IMR-90 (cell line): ENCODE measurements around the gene PDZD2. TPM values are rescaled to one million over a fixed set of nuclear protein-coding genes. Genes with fewer than 3 reads are reported as not detected.

Experiments used
- ATAC-seq: fragments of 200-7000 bp; cut with Tn5 transposase; 2 replicates; pipeline ENCODE4 v1.9.1; 2020; ENCODE audit warnings: low read depth, mild to moderate bottlenecking, moderate library complexity
- BruUV-seq: library from RNA; stranded (reverse); fragments of 400-500 nt; replicated peaks from 2 replicates; lab custom pipeline; 2021; lab: Mats Ljungman, UMichigan
- CTCF ChIA-PET: fragments of 300-600 bp; formaldehyde crosslinking; extraction: SDS; loops from one replicate; lab custom pipeline; 2021; ENCODE audit warnings: antibody characterized with exemption; lab: Yijun Ruan, JAX
- POLR2A ChIA-PET: fragments of 300-600 bp; sonication (Branson Sonifier 250); formaldehyde crosslinking; loops from one replicate; lab custom pipeline; 2022; ENCODE audit warnings: antibody characterized with exemption; ENCODE audit not compliant: unreplicated experiment; lab: Charles Lee
- DNase-seq: peaks from one replicate; pipeline ENCODE4 v3.0.0; 2013
- H2AFZ ChIP-seq: replicated peaks from 2 replicates; pipeline ENCODE3; 2013; ENCODE audit warnings: low read length, mild to moderate bottlenecking; ENCODE audit not compliant: poor library complexity
- H2AK5ac ChIP-seq: 2 replicates; pipeline ENCODE4 v1.6.1; 2013; ENCODE audit warnings: low read depth, low read length, inconsistent platforms
- H2AK9ac ChIP-seq: replicated peaks from 2 replicates; pipeline ENCODE3; 2013; ENCODE audit warnings: mild to moderate bottlenecking, low read depth, low read length, moderate library complexity; ENCODE audit not compliant: poor library complexity
- H2BK120ac ChIP-seq: 2 replicates; pipeline ENCODE4 v1.6.1; 2013; ENCODE audit warnings: low read depth, low read length, inconsistent platforms
- H2BK15ac ChIP-seq: 3 replicates; pipeline ENCODE4 v1.6.1; 2013; ENCODE audit warnings: low read depth, low read length, inconsistent platforms
- H2BK20ac ChIP-seq: 2 replicates; pipeline ENCODE4 v1.6.1; 2013; ENCODE audit warnings: low read depth, mild to moderate bottlenecking, inconsistent platforms, low read length, moderate library complexity
- H2BK5ac ChIP-seq: 2 replicates; pipeline ENCODE4 v1.6.1; 2013; ENCODE audit warnings: mild to moderate bottlenecking, low read depth, low read length, inconsistent platforms; ENCODE audit not compliant: poor library complexity, severe bottlenecking
- H3K14ac ChIP-seq: replicated peaks from 2 replicates; pipeline ENCODE4 v1.6.1; 2013; ENCODE audit warnings: low read depth, low read length, inconsistent platforms
- H3K18ac ChIP-seq: 2 replicates; pipeline ENCODE4 v1.6.1; 2013; ENCODE audit warnings: low read depth, low read length, control low read depth
- H3K23ac ChIP-seq: 2 replicates; pipeline ENCODE4 v1.6.1; 2013; ENCODE audit warnings: low read depth, low read length, inconsistent platforms
- H3K27ac ChIP-seq: 2 replicates; pipeline ENCODE4 v1.5.1; 2013; ENCODE audit warnings: mild to moderate bottlenecking, control low read depth, low read length; ENCODE audit not compliant: insufficient read depth
- H3K27me3 ChIP-seq: 2 replicates; pipeline ENCODE4 v1.6.1; 2013; ENCODE audit warnings: low read length; ENCODE audit not compliant: control insufficient read depth, insufficient read depth
- H3K36me3 ChIP-seq: 2 replicates; pipeline ENCODE4 v1.6.1; 2013; ENCODE audit warnings: low read length, mixed read lengths; ENCODE audit not compliant: control insufficient read depth, insufficient read depth
- H3K4ac ChIP-seq: 2 replicates; pipeline ENCODE4 v1.6.1; 2013; ENCODE audit warnings: low read depth, low read length, inconsistent platforms
- H3K4me1 ChIP-seq: 2 replicates; pipeline ENCODE4 v1.6.1; 2013; ENCODE audit warnings: low read length, mixed read lengths; ENCODE audit not compliant: control insufficient read depth, insufficient read depth
- H3K4me2 ChIP-seq: 2 replicates; pipeline ENCODE4 v1.6.1; 2013; ENCODE audit warnings: low read depth, mild to moderate bottlenecking, control low read depth, low read length, moderate library complexity
- H3K4me3 ChIP-seq: 2 replicates; pipeline ENCODE4 v1.5.1; 2013; ENCODE audit warnings: low read depth, mild to moderate bottlenecking, control low read depth, low read length, moderate library complexity; ENCODE audit not compliant: insufficient read depth
- H3K56ac ChIP-seq: 2 replicates; pipeline ENCODE4 v1.6.1; 2013; ENCODE audit warnings: low read length, inconsistent platforms; ENCODE audit not compliant: insufficient read depth; ENCODE audit errors: extremely low read depth
- H3K79me1 ChIP-seq, 2 experiments: 2 replicates each; pipeline ENCODE4 v1.6.1; 2013; ENCODE audit warnings: low read length in 2 of 2, inconsistent platforms in 1 of 2, low read depth in 1 of 2
- H3K9ac ChIP-seq: 2 replicates; pipeline ENCODE4 v1.6.1; 2013; ENCODE audit warnings: low read depth, low read length, control low read depth
- H3K9me1 ChIP-seq: 2 replicates; pipeline ENCODE4 v1.6.1; 2013; ENCODE audit warnings: low read length, inconsistent platforms; ENCODE audit not compliant: insufficient read depth
- H3K9me3 ChIP-seq: 2 replicates; pipeline ENCODE4 v1.6.1; 2013; ENCODE audit warnings: low read length; ENCODE audit not compliant: control insufficient read depth, insufficient read depth
- H4K20me1 ChIP-seq: 2 replicates; pipeline ENCODE4 v1.6.1; 2013; ENCODE audit warnings: low read length, inconsistent platforms; ENCODE audit not compliant: insufficient read depth
- H4K5ac ChIP-seq: 2 replicates; pipeline ENCODE4 v1.6.1; 2013; ENCODE audit warnings: mild to moderate bottlenecking, low read depth, low read length, control low read depth
- H4K8ac ChIP-seq, 2 experiments: 2 replicates each; pipeline ENCODE4 v1.6.1; 2013; ENCODE audit warnings: low read depth in 2 of 2, low read length in 2 of 2, control low read depth in 1 of 2, inconsistent platforms in 1 of 2
- H4K91ac ChIP-seq: 2 replicates; pipeline ENCODE4 v1.6.1; 2013; ENCODE audit warnings: low read depth, low read length, inconsistent platforms; ENCODE audit not compliant: insufficient read depth
- BHLHE40 ChIP-seq: fragments of 150-350 bp; IDR thresholded peaks from 2 replicates; pipeline ENCODE4 v1.6.1; 2016; ENCODE audit warnings: mild to moderate bottlenecking, low read depth, low read length
- CEBPB ChIP-seq: IDR thresholded peaks from 2 replicates; pipeline ENCODE4 v1.6.1; 2012; ENCODE audit warnings: low read depth, low read length, improper control_type of control experiment
- CHD1 ChIP-seq: IDR thresholded peaks from 2 replicates; pipeline ENCODE4 v1.6.1; 2012; ENCODE audit warnings: low read depth, low read length, improper control_type of control experiment
- FOS ChIP-seq: fragments of 150-350 bp; IDR thresholded peaks from 2 replicates; pipeline ENCODE4 v1.6.1; 2016; ENCODE audit warnings: low read depth, low read length
- MAFK ChIP-seq: IDR thresholded peaks from 2 replicates; pipeline ENCODE4 v1.6.1; 2012; ENCODE audit warnings: low read depth, low read length, improper control_type of control experiment
- MAZ ChIP-seq: IDR thresholded peaks from 2 replicates; pipeline ENCODE4 v1.6.1; 2012; ENCODE audit warnings: low read depth, mild to moderate bottlenecking, low read length, improper control_type of control experiment, moderate library complexity, borderline replicate concordance
- MXI1 ChIP-seq: IDR thresholded peaks from 2 replicates; pipeline ENCODE4 v1.6.1; 2012; ENCODE audit warnings: low read depth, mild to moderate bottlenecking, low read length, moderate library complexity, borderline replicate concordance
- NFE2L2 ChIP-seq: fragments of 150-350 bp; IDR thresholded peaks from 2 replicates; pipeline ENCODE4 v1.6.1; 2016; ENCODE audit warnings: low read depth, mild to moderate bottlenecking, low read length
- POLR2A ChIP-seq: IDR thresholded peaks from 2 replicates; pipeline ENCODE4 v1.6.1; 2012; ENCODE audit warnings: mild to moderate bottlenecking, low read depth, low read length
- RAD21 ChIP-seq: IDR thresholded peaks from 2 replicates; pipeline ENCODE4 v1.6.1; 2012; ENCODE audit warnings: low read length, improper control_type of control experiment
- RCOR1 ChIP-seq: IDR thresholded peaks from 2 replicates; pipeline ENCODE4 v1.6.1; 2012; ENCODE audit warnings: mild to moderate bottlenecking, low read length, improper control_type of control experiment; ENCODE audit not compliant: insufficient replicate concordance
- RFX5 ChIP-seq: IDR thresholded peaks from 2 replicates; pipeline ENCODE4 v1.8.0; 2012; ENCODE audit warnings: low read depth, mild to moderate bottlenecking, low read length, moderate library complexity
- SMC3 ChIP-seq: fragments of 150-350 bp; IDR thresholded peaks from 2 replicates; pipeline ENCODE4 v1.6.1; 2016; ENCODE audit warnings: low read depth, mild to moderate bottlenecking, antibody characterized with exemption, low read length, moderate library complexity
- WGBS, 2 experiments: methylation state at CpG; one replicate each; pipeline versions ENCODE4 v1.1.5 to v1.1.7; 2013; ENCODE audit warnings: missing lambda C conversion rate in 2 of 2; ENCODE audit not compliant: insufficient read length in 1 of 2; ENCODE audit errors: extremely low coverage in 2 of 2; 5-methylcytosine and 5-hydroxymethylcytosine counted together
- dilution Hi-C: fragments of 300-500 bp; cut with HindIII; formaldehyde crosslinking; loops from one replicate; pipeline ENCODE4 v1.14.3; 2018; ENCODE audit warnings: low sequenced_read_pairs; ENCODE audit not compliant: unreplicated experiment
- in situ Hi-C: fragments of 300-500 bp; cut with MboI; formaldehyde crosslinking; loops from 3 replicates; pipeline ENCODE4 v1.14.3; 2019; ENCODE audit warnings: low sequenced_read_pairs, inconsistent platforms, mixed read lengths
- intact Hi-C: fragments of 100-400 bp; cut with micrococcal nuclease; formaldehyde crosslinking; loops from 2 replicates; pipeline ENCODE4 v1.10.0; 2022
- polyA plus RNA-seq, 3 experiments: library from polyadenylated mRNA; depleted of rRNA; stranded (reverse); fragments of >200 nt; gene quantifications; 2 replicates each; pipeline ENCODE4 v1.2.3, GENCODE V29; 2012; ENCODE audit warnings: low replicate concordance in 1 of 3
- total RNA-seq: library from RNA; depleted of rRNA; stranded (reverse); fragments of >200 nt; gene quantifications from 2 replicates; pipeline ENCODE4 v1.2.3, GENCODE V29; 2012
- TF ChIP-seq, protein P1 (sequence below): fragments of 150-350 bp; IDR thresholded peaks from 2 replicates; pipeline ENCODE4 v1.6.1; 2016; ENCODE audit warnings: low read depth, mild to moderate bottlenecking, low read length, moderate library complexity, borderline replicate concordance
- TF ChIP-seq, protein P2 (sequence below): fragments of 150-350 bp; IDR thresholded peaks from 2 replicates; pipeline ENCODE4 v1.6.1; 2017; ENCODE audit warnings: mild to moderate bottlenecking, antibody characterized with exemption, low read length, low read depth
- TF ChIP-seq, protein P3 (sequence below): conservative IDR thresholded peaks from 2 replicates; pipeline ENCODE4 v1.5.1; 2012; ENCODE audit warnings: mild to moderate bottlenecking, low read depth, low read length, improper control_type of control experiment

PDZD2 gene
- total and polyA plus RNA-seq, 2 of the 4 experiments (the other 2 are of a cell fraction) = under 0.01 to 0.02 TPM

DNA sequence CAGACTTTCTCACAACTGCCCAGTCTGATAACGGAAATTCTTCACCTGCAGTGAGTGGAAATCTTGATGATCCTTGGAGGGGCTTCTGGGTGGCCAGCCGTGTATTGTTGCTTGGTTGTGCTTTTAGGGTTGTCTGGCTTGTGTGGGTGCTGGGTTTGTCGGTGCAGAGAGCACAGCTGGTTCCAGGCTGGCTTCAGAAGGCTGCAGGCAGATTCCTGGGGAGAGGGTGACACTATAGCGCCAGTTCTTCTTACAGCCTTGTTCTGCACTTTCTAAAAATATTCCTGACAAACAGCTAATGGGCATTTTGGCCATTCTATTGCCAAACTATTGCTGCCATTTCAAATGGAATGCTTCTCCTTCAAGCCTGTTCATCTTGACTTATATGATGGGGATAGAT lies 99.3 kb downstream of the PDZD2 start:
- WGBS, 2 experiments = no CpG with 5 or more reads among the region's 4 CpGs
- Histone ChIP-seq H3K4me2 (no peak overlapping the region), H2BK15ac (no peak overlapping the region), H4K91ac (no peak overlapping the region), H3K36me3 (no peaks in the 10 kb centered on the region), H2AK5ac (no peak overlapping the region), H3K4me3 (no peak overlapping the region), H2BK120ac (no peak overlapping the region), H2BK5ac (no peak overlapping the region), H3K56ac (no peak overlapping the region), H3K9me1 (no peaks in the 10 kb centered on the region), H3K27me3 (peaks cover 4% of the 10 kb centered on the region), H3K14ac (no peak overlapping the region), H4K8ac (no peak overlapping the region), H3K9ac (no peak overlapping the region), H4K5ac (no peak overlapping the region), H3K4ac (no peak overlapping the region), H2AFZ (no peak overlapping the region), H3K4me1 (no peaks in the 10 kb centered on the region), H3K18ac (no peak overlapping the region), H3K9me3 (no peaks in the 10 kb centered on the region), H3K27ac (no peak overlapping the region), H4K20me1 (no peaks in the 10 kb centered on the region), H2AK9ac (no peak overlapping the region), H2BK20ac (no peak overlapping the region), H3K23ac (no peak overlapping the region), H3K79me1 (no peaks in the 10 kb centered on the region)
- dilution Hi-C loops = no loop called here
- POLR2A ChIA-PET = no interaction called here
- ATAC-seq = no peak
- intact Hi-C loops = no loop called here
- DNase-seq = no peak
- CTCF ChIA-PET = no interaction called here
- in situ Hi-C loops = no loop called here
- TF ChIP-seq RAD21 (no peak), SMC3 (no peak), RCOR1 (no peak), MAZ (no peak), CEBPB (no peak), CHD1 (no peak), FOS (no peak), MAFK (no peak), NFE2L2 (no peak), MXI1 (no peak), RFX5 (no peak), BHLHE40 (no peak), POLR2A (no peak)
- TF ChIP-seq, protein P1, sequence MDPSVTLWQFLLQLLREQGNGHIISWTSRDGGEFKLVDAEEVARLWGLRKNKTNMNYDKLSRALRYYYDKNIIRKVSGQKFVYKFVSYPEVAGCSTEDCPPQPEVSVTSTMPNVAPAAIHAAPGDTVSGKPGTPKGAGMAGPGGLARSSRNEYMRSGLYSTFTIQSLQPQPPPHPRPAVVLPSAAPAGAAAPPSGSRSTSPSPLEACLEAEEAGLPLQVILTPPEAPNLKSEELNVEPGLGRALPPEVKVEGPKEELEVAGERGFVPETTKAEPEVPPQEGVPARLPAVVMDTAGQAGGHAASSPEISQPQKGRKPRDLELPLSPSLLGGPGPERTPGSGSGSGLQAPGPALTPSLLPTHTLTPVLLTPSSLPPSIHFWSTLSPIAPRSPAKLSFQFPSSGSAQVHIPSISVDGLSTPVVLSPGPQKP = no peak
- TF ChIP-seq, protein P2, sequence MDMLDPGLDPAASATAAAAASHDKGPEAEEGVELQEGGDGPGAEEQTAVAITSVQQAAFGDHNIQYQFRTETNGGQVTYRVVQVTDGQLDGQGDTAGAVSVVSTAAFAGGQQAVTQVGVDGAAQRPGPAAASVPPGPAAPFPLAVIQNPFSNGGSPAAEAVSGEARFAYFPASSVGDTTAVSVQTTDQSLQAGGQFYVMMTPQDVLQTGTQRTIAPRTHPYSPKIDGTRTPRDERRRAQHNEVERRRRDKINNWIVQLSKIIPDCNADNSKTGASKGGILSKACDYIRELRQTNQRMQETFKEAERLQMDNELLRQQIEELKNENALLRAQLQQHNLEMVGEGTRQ = no peak
- TF ChIP-seq, protein P3, sequence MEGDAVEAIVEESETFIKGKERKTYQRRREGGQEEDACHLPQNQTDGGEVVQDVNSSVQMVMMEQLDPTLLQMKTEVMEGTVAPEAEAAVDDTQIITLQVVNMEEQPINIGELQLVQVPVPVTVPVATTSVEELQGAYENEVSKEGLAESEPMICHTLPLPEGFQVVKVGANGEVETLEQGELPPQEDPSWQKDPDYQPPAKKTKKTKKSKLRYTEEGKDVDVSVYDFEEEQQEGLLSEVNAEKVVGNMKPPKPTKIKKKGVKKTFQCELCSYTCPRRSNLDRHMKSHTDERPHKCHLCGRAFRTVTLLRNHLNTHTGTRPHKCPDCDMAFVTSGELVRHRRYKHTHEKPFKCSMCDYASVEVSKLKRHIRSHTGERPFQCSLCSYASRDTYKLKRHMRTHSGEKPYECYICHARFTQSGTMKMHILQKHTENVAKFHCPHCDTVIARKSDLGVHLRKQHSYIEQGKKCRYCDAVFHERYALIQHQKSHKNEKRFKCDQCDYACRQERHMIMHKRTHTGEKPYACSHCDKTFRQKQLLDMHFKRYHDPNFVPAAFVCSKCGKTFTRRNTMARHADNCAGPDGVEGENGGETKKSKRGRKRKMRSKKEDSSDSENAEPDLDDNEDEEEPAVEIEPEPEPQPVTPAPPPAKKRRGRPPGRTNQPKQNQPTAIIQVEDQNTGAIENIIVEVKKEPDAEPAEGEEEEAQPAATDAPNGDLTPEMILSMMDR = no peak
- BruUV-seq = no TSS peak
